GF-D8 (cell line): Measurements from ENCODE around the gene RNF17.

Source experiments
- DNase-seq: peaks from one replicate; lab custom pipeline; 2025; lab: John Stamatoyannopoulos, UW

The RNF17 gene

GRCh38 chr13:24900507-24900906 lies 136.5 kb downstream of the RNF17 start:
- no peak for DNase-seq

DNA sequence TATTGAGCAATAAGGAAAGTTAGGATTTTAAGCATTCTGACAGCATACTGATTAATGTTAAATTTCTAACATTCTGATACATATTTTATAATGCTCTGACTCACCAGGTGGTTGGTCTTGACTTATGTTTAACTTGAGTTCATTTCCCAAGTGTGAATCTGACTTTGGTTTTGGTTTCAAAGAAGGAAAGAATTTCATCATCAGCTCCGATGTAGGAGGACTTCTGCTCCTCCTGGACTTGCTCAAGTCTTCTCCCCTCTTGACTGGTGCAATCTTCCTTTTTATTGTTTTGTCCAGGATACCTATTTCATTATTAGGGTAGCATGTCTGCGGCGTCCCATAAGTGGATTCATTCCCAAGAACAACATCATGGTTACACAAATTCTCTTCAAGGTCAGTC lies 141.3 kb downstream of the RNF17 start:
- DNase-seq: peak; percentile 15

- no peak for DNase-seq
Observed at GRCh38 chr13:24906268-24906667, 142.3 kb downstream of the RNF17 start.

GRCh38 chr13:24910502-24911132 lies 146.6 kb downstream of the RNF17 start:
- no peak for DNase-seq

DNA sequence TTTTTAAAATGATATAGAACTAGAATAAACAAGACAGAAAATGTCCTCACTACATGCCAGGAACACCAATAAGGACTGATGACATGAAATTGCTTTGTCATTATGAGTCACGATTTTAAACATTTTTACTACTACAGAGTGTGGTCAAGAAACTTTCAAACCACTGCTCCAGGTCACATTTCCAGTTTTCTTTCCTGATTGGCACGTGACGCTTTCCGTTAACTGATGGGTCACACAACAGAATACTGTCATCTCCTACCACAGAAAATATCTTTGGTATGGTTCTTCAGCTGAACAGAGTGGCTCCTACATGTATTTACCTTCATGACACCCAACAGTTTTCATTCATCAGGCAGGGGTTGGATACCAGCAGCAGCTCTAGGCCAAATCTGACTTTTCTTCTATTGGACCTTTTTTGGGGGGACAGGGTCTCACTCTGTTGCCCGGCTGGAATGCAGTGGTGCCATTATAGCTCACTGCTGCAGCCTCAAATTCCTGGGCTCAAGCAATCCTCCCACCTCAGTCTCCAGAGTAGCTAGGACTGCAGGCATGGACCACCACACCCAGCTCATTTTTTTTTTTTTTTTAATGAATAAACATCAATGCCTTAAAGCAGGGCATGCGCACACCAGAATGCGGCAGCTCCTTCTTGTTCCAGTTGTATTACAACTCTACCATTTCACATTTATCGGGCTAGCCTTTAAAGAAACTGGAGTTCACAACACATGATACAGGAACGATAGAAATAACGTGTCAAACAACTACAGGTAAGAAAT lies 147.4 kb downstream of the RNF17 start:
- no peak for DNase-seq

DNA sequence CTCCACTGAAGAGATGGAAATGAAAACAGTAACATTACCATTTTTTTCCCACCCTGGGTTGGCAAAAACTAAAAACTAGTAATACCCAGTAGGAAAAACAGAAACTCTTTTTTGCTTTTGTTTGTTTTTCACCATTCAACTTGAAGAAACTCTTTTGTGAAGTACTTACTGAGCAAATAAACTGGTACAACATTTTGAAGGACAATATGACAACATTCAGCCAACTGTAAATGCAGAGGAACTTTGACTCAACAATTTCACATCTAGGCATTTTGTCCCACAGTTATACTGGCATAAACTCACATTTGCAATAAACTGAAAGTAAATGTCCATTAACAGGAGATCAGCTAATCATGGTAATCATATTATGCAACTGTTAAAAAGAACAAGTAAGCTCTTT lies 152.5 kb downstream of the RNF17 start:
- no peak for DNase-seq

DNA sequence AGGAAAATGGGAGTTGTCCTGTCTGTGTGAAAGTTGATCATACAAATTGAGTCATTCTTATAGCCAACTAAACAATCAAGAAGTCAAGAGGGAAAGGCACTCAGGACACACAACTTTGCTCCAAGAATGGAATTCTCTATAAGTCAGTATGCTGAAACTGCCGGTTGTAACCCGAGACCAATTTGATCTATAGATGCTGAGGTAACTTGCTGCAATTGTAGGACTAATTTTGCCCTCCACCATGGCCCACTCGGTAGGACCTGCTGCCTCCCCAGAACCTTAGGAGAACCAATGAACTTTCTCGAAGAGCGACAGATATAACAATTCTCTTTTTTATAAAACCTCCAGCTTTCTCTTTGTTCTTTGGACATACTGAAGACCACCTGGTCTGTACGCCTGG lies 157.0 kb downstream of the RNF17 start:
- DNase-seq: no peak

DNA sequence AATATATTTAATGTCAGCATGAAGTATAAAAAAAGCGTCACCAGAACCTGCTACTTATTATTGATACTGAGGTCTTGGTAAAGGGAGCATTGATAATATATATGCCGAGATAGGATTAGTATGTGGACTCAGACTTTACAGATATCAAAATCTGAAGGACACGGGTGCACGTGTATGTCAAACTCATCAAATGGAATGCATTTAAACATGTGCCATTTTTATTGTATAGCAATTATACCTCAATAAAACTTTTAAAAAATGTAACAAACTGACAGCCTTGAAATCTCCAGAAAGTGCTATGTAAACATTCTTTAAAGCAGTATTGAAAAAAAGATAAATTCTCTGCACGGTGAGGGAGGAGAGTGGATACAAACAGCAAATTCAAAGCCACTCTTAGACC lies 157.9 kb downstream of the RNF17 start:
- DNase-seq: no peak

DNA sequence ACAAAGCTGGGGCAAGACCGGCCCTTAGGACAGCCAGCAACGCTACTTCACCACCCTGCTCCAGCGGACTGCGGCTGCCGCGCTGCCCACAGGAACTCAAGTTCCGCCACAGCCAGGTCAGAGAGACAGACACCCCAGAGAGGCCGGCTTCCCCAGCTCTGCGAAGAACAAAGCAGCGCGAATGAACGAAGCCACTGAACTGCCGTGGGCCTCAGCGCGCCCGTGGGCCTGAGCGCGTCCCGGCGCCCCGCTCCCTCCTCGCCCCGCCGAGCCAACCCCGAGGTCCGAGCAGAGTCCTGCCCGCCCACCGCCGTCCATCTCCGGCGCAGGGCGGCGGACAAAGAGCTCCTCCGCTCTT lies 158.4 kb downstream of the RNF17 start:
- DNase-seq: peak; percentile 31

DNA sequence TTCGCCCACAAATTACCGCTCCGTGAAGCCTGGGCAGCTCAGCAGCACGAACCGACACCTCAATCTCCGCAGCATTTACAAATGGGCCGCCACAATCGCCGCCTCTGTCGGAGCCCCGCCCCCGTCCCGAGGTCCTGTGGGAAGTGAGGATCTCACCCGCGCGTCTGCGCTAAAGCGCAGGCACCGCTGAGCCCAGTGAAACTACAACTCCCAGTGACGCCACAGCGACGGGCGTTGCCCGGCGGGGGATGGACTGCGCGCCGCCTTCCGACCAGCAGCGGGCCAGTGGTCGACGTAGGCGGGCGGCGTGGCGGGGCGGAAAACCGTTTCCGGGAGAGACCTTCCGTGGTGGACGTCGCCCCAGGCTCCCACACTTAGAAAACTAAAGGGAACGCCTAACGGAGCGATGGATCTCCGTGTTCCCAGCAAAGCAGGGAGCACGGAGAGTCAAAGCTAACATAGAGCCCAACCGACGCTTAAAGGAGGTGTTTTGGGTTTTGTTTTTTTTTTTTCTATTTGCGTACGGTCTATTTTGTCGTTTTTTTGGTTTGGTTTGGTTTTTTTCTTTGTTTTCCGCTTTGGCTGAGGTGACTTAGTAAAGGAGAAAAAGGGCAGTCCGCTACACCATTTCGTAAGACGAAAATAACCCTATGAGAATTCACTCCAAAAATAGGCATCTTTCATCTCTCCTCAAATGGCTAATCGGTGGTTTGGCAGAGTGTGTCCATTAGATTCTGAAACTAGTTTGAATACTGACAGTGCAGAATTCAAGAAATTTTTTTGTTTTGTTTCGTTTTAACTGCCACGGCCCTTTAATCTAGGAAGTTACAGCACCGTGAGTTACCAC lies 159.0 kb downstream of the RNF17 start:
- peak; percentile 97 for DNase-seq

- DNase-seq: no peak
Observed at GRCh38 chr13:24925318-24926231, 161.6 kb downstream of the RNF17 start.

DNA sequence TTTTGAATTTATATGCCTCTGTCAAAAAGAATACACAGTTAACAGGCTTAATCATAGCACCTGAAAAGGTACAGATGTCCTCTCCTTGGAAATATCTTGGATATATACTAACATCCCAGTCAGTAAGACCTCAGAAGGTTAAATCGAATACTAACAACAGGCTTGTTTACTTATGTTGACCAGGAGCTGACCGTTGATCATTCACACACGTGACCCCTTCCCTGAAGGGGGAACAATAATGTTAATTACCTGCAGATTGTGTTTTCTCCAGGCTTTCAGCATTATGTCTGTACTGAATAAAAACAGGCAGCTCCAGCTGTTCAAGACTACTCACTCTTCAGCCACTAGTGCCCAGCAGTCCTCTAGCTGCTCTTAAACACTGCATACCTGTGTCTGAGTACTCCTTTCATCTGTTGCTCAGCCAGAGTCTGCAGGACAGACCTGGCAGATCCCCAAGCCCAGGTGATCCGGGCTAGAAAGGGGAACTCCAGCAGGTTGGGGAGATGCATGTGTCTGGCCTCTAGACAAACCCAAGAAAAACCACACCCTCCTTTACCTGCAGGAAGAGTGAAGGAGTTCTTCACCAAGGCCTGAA lies 163.9 kb downstream of the RNF17 start:
- DNase-seq: no peak

- no peak for DNase-seq
Observed at GRCh38 chr13:24929196-24929595, 165.2 kb downstream of the RNF17 start.
